B cell (primary cell): ENCODE results near the gene FBXO3. TPM values are rescaled to one million over a fixed set of nuclear protein-coding genes. Genes with fewer than 3 reads are reported as not detected.

Source experiments
- ATAC-seq: fragments of 200-7000 bp; cut with Tn5 transposase; one replicate; pipeline ENCODE4 v1.10.0; 2021; ENCODE audit warnings: low read depth, mild to moderate bottlenecking, moderate number of reproducible peaks, moderate library complexity
- CTCF ChIA-PET: fragments of 350-600 bp; sonication (Branson Sonifier 250); formaldehyde crosslinking; loops from one replicate; lab custom pipeline; 2021; ENCODE audit warnings: antibody characterized with exemption, inconsistent platforms; lab: Charles Lee
- POLR2A ChIA-PET: fragments of 350-600 bp; sonication (Branson Sonifier 250); formaldehyde crosslinking; loops from one replicate; lab custom pipeline; 2021; ENCODE audit warnings: antibody characterized with exemption; lab: Charles Lee
- DNase-seq: peaks from one replicate; pipeline ENCODE4 v3.0.0; 2013
- H2AFZ ChIP-seq: 2 replicates; pipeline ENCODE4 v1.6.1; 2012; ENCODE audit warnings: mild to moderate bottlenecking, low read depth, low read length; ENCODE audit not compliant: insufficient read depth, poor library complexity, severe bottlenecking
- H3K27ac ChIP-seq, 2 donors: 1 replicate in 1 of 2; 2 replicates in 1 of 2; pipeline ENCODE4 v1.5.1; 2012 to 2013; ENCODE audit warnings: low read length in 2 of 2, mild to moderate bottlenecking in 2 of 2, moderate library complexity in 1 of 2
- H3K27me3 ChIP-seq, 4 experiments: fragments of 200-600 bp in 1 of 4; sonication (generic) in 1 of 4; replicated peaks in 1 of 4; 1 replicate in 2 of 4; 2 replicates in 2 of 4; pipeline versions ENCODE4 v1.6.1 to v1.7.0; 2013 to 2016; ENCODE audit warnings: low read length in 3 of 4, mild to moderate bottlenecking in 2 of 4, mixed read lengths in 1 of 4, moderate library complexity in 1 of 4; ENCODE audit not compliant: insufficient read depth in 4 of 4, control insufficient read depth in 3 of 4; ENCODE audit errors: control extremely low read depth in 1 of 4
- H3K36me3 ChIP-seq, 2 experiments: replicated peaks in 1 of 2; 1 replicate in 1 of 2; 2 replicates in 1 of 2; pipeline versions ENCODE4 v1.6.1 to v1.7.1; 2013; ENCODE audit warnings: low read length in 1 of 2; ENCODE audit not compliant: insufficient read depth in 2 of 2, control insufficient read depth in 1 of 2; ENCODE audit errors: control extremely low read depth in 1 of 2, extremely low read depth in 1 of 2
- H3K4me1 ChIP-seq, 2 donors: fragments of 200-600 bp in 1 of 2; sonication (generic) in 1 of 2; 1 replicate in 1 of 2; 2 replicates in 1 of 2; pipeline versions ENCODE4 v1.5.1 to v1.6.1; 2013 to 2017; ENCODE audit warnings: low read length in 2 of 2; ENCODE audit not compliant: control insufficient read depth in 2 of 2, insufficient read depth in 2 of 2
- H3K4me2 ChIP-seq: replicated peaks from 2 replicates; pipeline ENCODE3; 2012; ENCODE audit warnings: mild to moderate bottlenecking, low read depth, low read length; ENCODE audit not compliant: poor library complexity, severe bottlenecking
- H3K4me3 ChIP-seq, 5 experiments: fragments of 200-600 bp in 1 of 5; sonication (generic) in 1 of 5; 1 replicate in 3 of 5; 2 replicates in 2 of 5; pipeline versions ENCODE4 v1.5.1 to v1.7.0; 2011 to 2016; ENCODE audit warnings: low read length in 4 of 5, mild to moderate bottlenecking in 4 of 5, low read depth in 2 of 5, control low read depth in 1 of 5, moderate library complexity in 1 of 5; ENCODE audit not compliant: insufficient read depth in 1 of 5; ENCODE audit errors: control extremely low read depth in 1 of 5, extremely low read depth in 1 of 5
- H3K79me2 ChIP-seq: fragments of 200-600 bp; sonication (generic); one replicate; pipeline ENCODE4 v1.6.0; 2016; ENCODE audit warnings: low read length; ENCODE audit not compliant: control insufficient read depth, insufficient read depth
- H3K9ac ChIP-seq: fragments of 200-600 bp; sonication (generic); 2 replicates; pipeline ENCODE4 v1.6.1; 2017; ENCODE audit warnings: mild to moderate bottlenecking, low read length, moderate library complexity
- H3K9me3 ChIP-seq, 3 donors: one replicate each; pipeline versions ENCODE4 v1.6.1 to v1.7.1; 2013; ENCODE audit warnings: low read length in 2 of 3; ENCODE audit not compliant: control insufficient read depth in 2 of 3, insufficient read depth in 1 of 3; ENCODE audit errors: control extremely low read depth in 1 of 3
- H4K20me1 ChIP-seq: 2 replicates; pipeline ENCODE4 v1.6.0; 2012; ENCODE audit warnings: mild to moderate bottlenecking, low read length; ENCODE audit not compliant: insufficient read depth, control insufficient read depth, poor library complexity, severe bottlenecking
- H3K27ac Mint-ChIP-seq: one replicate; pipeline ENCODE4 v1.8.0; 2021; ENCODE audit warnings: mixed read lengths
- H3K27me3 Mint-ChIP-seq: one replicate; pipeline ENCODE4 v1.8.0; 2021; ENCODE audit warnings: mixed read lengths
- H3K4me1 Mint-ChIP-seq: one replicate; pipeline ENCODE4 v1.8.0; 2021; ENCODE audit warnings: mixed read lengths
- H3K4me3 Mint-ChIP-seq: one replicate; pipeline ENCODE4 v1.8.0; 2021; ENCODE audit warnings: mixed read lengths
- H3K9me3 Mint-ChIP-seq: one replicate; pipeline ENCODE4 v1.8.0; 2022; ENCODE audit warnings: mixed read lengths; ENCODE audit not compliant: insufficient read depth
- EZH2 ChIP-seq: IDR thresholded peaks from 2 replicates; pipeline ENCODE4 v1.6.1; 2012; ENCODE audit warnings: borderline replicate concordance, low read depth, mild to moderate bottlenecking, moderate library complexity, low read length; ENCODE audit not compliant: insufficient read depth, poor library complexity, severe bottlenecking
- WGBS: methylation state at CpG from one replicate; pipeline ENCODE4 v1.1.5; 2013; ENCODE audit warnings: missing lambda C conversion rate; ENCODE audit not compliant: insufficient coverage; 5-methylcytosine and 5-hydroxymethylcytosine counted together
- intact Hi-C: fragments of 100-400 bp; cut with micrococcal nuclease; formaldehyde crosslinking; loops from one replicate; pipeline ENCODE4 v1.10.0; 2022
- polyA plus RNA-seq: library from polyadenylated mRNA; depleted of rRNA; stranded (reverse); fragments of >200 nt; gene quantifications from 2 replicates; pipeline ENCODE4 v1.2.3, GENCODE V29; 2012
- total RNA-seq, 2 donors: library from RNA; stranded (reverse); fragments of 120-200 nt in 1 of 2; gene quantifications; 1 replicate in 1 of 2; 2 replicates in 1 of 2; pipeline versions ENCODE4 v1.2.3 to v1.2.4, GENCODE V29; 2013 to 2022
- TF ChIP-seq, protein P1 (sequence below): fragments of 200-600 bp; IDR thresholded peaks from one replicate; pipeline ENCODE4 v1.8.0; 2022; ENCODE audit warnings: antibody characterized with exemption, mild to moderate bottlenecking

Gene FBXO3
- total and polyA plus RNA-seq, 2 donors (not counting 1 experiment from before 2014, with no cell fraction given) = 16.8 to 34.3 TPM

- DNase-seq = no peak
- H3K9me3 ChIP-seq = no peaks in the 10 kb centered on the region
- no peak overlapping the region for H3K4me2 ChIP-seq
- Mint-ChIP-seq H3K27me3 (no peaks in the 10 kb centered on the region), H3K4me1 (peaks cover 16% of the 10 kb centered on the region), H3K27ac (no peak overlapping the region), H3K9me3 (no peaks in the 10 kb centered on the region), H3K4me3 (no peak overlapping the region)
- H3K36me3 ChIP-seq = peaks cover 0 to 3% of the 10 kb centered on the region in 2 experiments
- peaks cover 19% of the 10 kb centered on the region for H3K79me2 ChIP-seq
- WGBS = 95% methylated on average over 5 of the region's 5 CpGs
- peaks cover 9% of the 10 kb centered on the region in 2 donors for H3K4me1 ChIP-seq
- no peak overlapping the region for H2AFZ ChIP-seq
- intact Hi-C loops = no loop called here
- H3K27ac ChIP-seq = no peak overlapping the region
- POLR2A ChIA-PET = no interaction called here
- H3K9ac ChIP-seq = no peak overlapping the region
- ATAC-seq = no peak
- CTCF ChIA-PET = interaction anchor here (1.0 kb wide), 1 partner anchor 360 kb away, joined by 3 read pairs; no protein-coding TSS in a partner anchor
- peaks cover 5% of the 10 kb centered on the region for H4K20me1 ChIP-seq
- H3K27me3 ChIP-seq = no peaks in the 10 kb centered on the region
- no peak overlapping the region for H3K4me3 ChIP-seq
- TF ChIP-seq EZH2 = no peak
- TF ChIP-seq, protein P1, sequence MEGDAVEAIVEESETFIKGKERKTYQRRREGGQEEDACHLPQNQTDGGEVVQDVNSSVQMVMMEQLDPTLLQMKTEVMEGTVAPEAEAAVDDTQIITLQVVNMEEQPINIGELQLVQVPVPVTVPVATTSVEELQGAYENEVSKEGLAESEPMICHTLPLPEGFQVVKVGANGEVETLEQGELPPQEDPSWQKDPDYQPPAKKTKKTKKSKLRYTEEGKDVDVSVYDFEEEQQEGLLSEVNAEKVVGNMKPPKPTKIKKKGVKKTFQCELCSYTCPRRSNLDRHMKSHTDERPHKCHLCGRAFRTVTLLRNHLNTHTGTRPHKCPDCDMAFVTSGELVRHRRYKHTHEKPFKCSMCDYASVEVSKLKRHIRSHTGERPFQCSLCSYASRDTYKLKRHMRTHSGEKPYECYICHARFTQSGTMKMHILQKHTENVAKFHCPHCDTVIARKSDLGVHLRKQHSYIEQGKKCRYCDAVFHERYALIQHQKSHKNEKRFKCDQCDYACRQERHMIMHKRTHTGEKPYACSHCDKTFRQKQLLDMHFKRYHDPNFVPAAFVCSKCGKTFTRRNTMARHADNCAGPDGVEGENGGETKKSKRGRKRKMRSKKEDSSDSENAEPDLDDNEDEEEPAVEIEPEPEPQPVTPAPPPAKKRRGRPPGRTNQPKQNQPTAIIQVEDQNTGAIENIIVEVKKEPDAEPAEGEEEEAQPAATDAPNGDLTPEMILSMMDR = no peak
These were observed 52.3 kb downstream of the FBXO3 start for GRCh38 chr11:33721984-33722383.

GRCh38 chr11:33721426-33721825, 52.9 kb downstream of the FBXO3 start:
- Histone ChIP-seq H3K9me3 (no peaks in the 10 kb centered on the region), H3K27ac (no peak overlapping the region), H3K79me2 (peaks cover 19% of the 10 kb centered on the region), H3K36me3 (peaks cover 0 to 3% of the 10 kb centered on the region in 2 experiments), H3K4me2 (no peak overlapping the region), H3K4me3 (no peak overlapping the region), H3K27me3 (no peaks in the 10 kb centered on the region), H3K9ac (no peak overlapping the region), H3K4me1 (peaks cover 9% of the 10 kb centered on the region in 2 donors), H2AFZ (no peak overlapping the region), H4K20me1 (peaks cover 5% of the 10 kb centered on the region)
- Mint-ChIP-seq H3K27ac (no peak overlapping the region), H3K4me1 (peaks cover 16% of the 10 kb centered on the region), H3K9me3 (no peaks in the 10 kb centered on the region), H3K27me3 (no peaks in the 10 kb centered on the region), H3K4me3 (no peak overlapping the region)
- ATAC-seq = no peak
- POLR2A ChIA-PET = no interaction called here
- DNase-seq = no peak
- intact Hi-C loops = no loop called here
- no CpG with 5 or more reads among the region's 1 CpG for WGBS
- CTCF ChIA-PET = interaction anchor here (0.7 kb wide), 1 partner anchor 21 kb away, joined by 4 read pairs; no protein-coding TSS in a partner anchor
- TF ChIP-seq EZH2 = no peak
- TF ChIP-seq, protein P1 = no peak
